Activated T-helper 1 cell treated with anti-CD3 and anti-CD28 coated beads, Interleukin-2, amount 50 U/mL, for 16 hours (primary cell): ENCODE measurements around the gene NRXN2.

Experiments
- DNase-seq, 2 donors: peaks; one replicate each; pipeline ENCODE4 v3.0.0-alpha.2; 2020; ENCODE audit warnings: low read depth in 1 of 2, low spot score in 1 of 2

Gene NRXN2

GRCh38 chr11:64722141-64723065 lies 594 bp downstream of the NRXN2 start:
- no peak for DNase-seq

- no peak for DNase-seq
These were observed 1.7 kb downstream of the NRXN2 start for GRCh38 chr11:64721359-64721699.

- no peak for DNase-seq
These were observed 2.2 kb downstream of the NRXN2 start for GRCh38 chr11:64720640-64721358.

GRCh38 chr11:64720167-64720566 lies 2.8 kb downstream of the NRXN2 start:
- no peak for DNase-seq

GRCh38 chr11:64719406-64719805 lies 3.6 kb downstream of the NRXN2 start:
- no peak for DNase-seq

GRCh38 chr11:64718780-64719124 lies 4.2 kb downstream of the NRXN2 start:
- no peak for DNase-seq

- no peak for DNase-seq
These were observed 4.8 kb downstream of the NRXN2 start for GRCh38 chr11:64718084-64718779.

- no peak for DNase-seq
These were observed 5.8 kb downstream of the NRXN2 start for GRCh38 chr11:64717268-64717578.

GRCh38 chr11:64716473-64717267 lies 6.3 kb downstream of the NRXN2 start:
- DNase-seq: no peak

GRCh38 chr11:64715756-64716472 lies 7.1 kb downstream of the NRXN2 start:
- DNase-seq: no peak

GRCh38 chr11:64715110-64715509 lies 7.9 kb downstream of the NRXN2 start:
- no peak for DNase-seq

- no peak for DNase-seq
These were observed 8.3 kb downstream of the NRXN2 start for GRCh38 chr11:64714666-64715065.

GRCh38 chr11:64713781-64714363 lies 9.1 kb downstream of the NRXN2 start:
- no peak for DNase-seq

- no peak for DNase-seq
These were observed 9.8 kb downstream of the NRXN2 start for GRCh38 chr11:64713016-64713707.

GRCh38 chr11:64712430-64713015 lies 10.5 kb downstream of the NRXN2 start:
- DNase-seq: no peak

GRCh38 chr11:64711956-64712362 lies 11.0 kb downstream of the NRXN2 start:
- no peak for DNase-seq

- DNase-seq: no peak
These were observed 11.7 kb downstream of the NRXN2 start for GRCh38 chr11:64711138-64711955.

- DNase-seq: no peak
These were observed 12.4 kb downstream of the NRXN2 start for GRCh38 chr11:64710418-64711137.
